KG1 (cell line): ENCODE measurements around the gene MS4A4A.
"Not testable (repeated sequence)": the region's sequence is repeated elsewhere in the genome, so short reads cannot be mapped to it uniquely, and the experiment has no call there.

ENCODE experiments used
- DNase-seq: peaks from one replicate; lab custom pipeline; 2025; lab: John Stamatoyannopoulos, UW

MS4A4A gene

GRCh38 chr11:60301884-60302283, 21.4 kb downstream of the MS4A4A start:
- not testable (repeated sequence) for DNase-seq

- DNase-seq = no peak
Measured at GRCh38 chr11:60303661-60304060, 23.2 kb downstream of the MS4A4A start.

GRCh38 chr11:60305906-60306619, 25.6 kb downstream of the MS4A4A start:
- DNase-seq = no peak

- DNase-seq = no peak
Measured at GRCh38 chr11:60307507-60308195, 27.2 kb downstream of the MS4A4A start.

- no peak for DNase-seq
Measured at GRCh38 chr11:60310407-60310998, 30.0 kb downstream of the MS4A4A start.

- DNase-seq = no peak
Measured at GRCh38 chr11:60314635-60315321, 34.3 kb downstream of the MS4A4A start.

- DNase-seq = no peak
Measured at GRCh38 chr11:60315871-60316270, 35.4 kb downstream of the MS4A4A start.

GRCh38 chr11:60316317-60316716, 35.9 kb downstream of the MS4A4A start:
- no peak for DNase-seq

GRCh38 chr11:60318726-60319125, 38.3 kb downstream of the MS4A4A start:
- DNase-seq = no peak

- DNase-seq = no peak
Measured at GRCh38 chr11:60321051-60321450, 40.6 kb downstream of the MS4A4A start.

GRCh38 chr11:60326955-60327354, 46.5 kb downstream of the MS4A4A start, which contains the start of gene MS4A6E:
TSS of gene MS4A6E (plus strand) at chr11:60327255. CDS start at chr11:60334896, 7,641 bp downstream.
- DNase-seq = no peak

- DNase-seq = no peak
Measured at GRCh38 chr11:60328460-60328859, 48.0 kb downstream of the MS4A4A start.

GRCh38 chr11:60332846-60333245, 52.4 kb downstream of the MS4A4A start:
- DNase-seq = no peak

GRCh38 chr11:60334005-60334620, 53.6 kb downstream of the MS4A4A start:
- peak; percentile 70 for DNase-seq

GRCh38 chr11:60336767-60337391, 56.4 kb downstream of the MS4A4A start:
- peak; percentile 20 for DNase-seq

- DNase-seq = no peak
Measured at GRCh38 chr11:60338053-60338452, 57.6 kb downstream of the MS4A4A start.

GRCh38 chr11:60339356-60339755, 58.9 kb downstream of the MS4A4A start:
- no peak for DNase-seq

GRCh38 chr11:60343094-60343704, 62.7 kb downstream of the MS4A4A start:
- DNase-seq = peak; percentile 22

- DNase-seq = no peak
Measured at GRCh38 chr11:60344146-60344545, 63.7 kb downstream of the MS4A4A start.

- DNase-seq = peak; percentile 37
Measured at GRCh38 chr11:60345489-60345888, 65.0 kb downstream of the MS4A4A start.
